ENCODE results near the gene CCDC57.

- no peak for TF ChIP-seq CTCF (IDR thresholded peaks at IDR 0.05)
- TF ChIP-seq POLR2A (IDR thresholded peaks at IDR 0.05), result no peak
These were observed 84.9 kb downstream of the CCDC57 start for GRCh38 chr17:82127704-82128103.

Measured in heart left ventricle (tissue), 13 donors.